Body of pancreas (tissue), 4 donors: ENCODE measurements around the gene PLCB1. TPM values are rescaled to one million over a fixed set of nuclear protein-coding genes. Genes with fewer than 3 reads are reported as not detected.
A peak's percentile ranks its signal among the peaks of the same experiment; 100 is the strongest.

Experiments used
- ATAC-seq: fragments of 150-250 bp; one replicate; pipeline ENCODE4 v1.9.1; 2016
- DNase-seq, 4 donors: peaks; one replicate each; pipeline ENCODE4 v3.0.0-alpha.2; 2019
- H3K27ac ChIP-seq, 4 donors: fragments of 200-600 bp; sonication (generic); 1 replicate in 3 of 4; 2 replicates in 1 of 4; pipeline versions ENCODE4 v1.5.1 to v1.6.1; 2016 to 2019; ENCODE audit warnings: mild to moderate bottlenecking in 1 of 4, mixed read lengths in 1 of 4, moderate library complexity in 1 of 4
- H3K27me3 ChIP-seq, 2 donors: fragments of 200-600 bp; sonication (generic); one replicate each; pipeline ENCODE4 v1.6.0; 2016; ENCODE audit warnings: mild to moderate bottlenecking in 1 of 2
- H3K36me3 ChIP-seq, 2 donors: fragments of 200-600 bp; sonication (generic); replicated peaks in 1 of 2; 2 replicates each; pipeline ENCODE4 v1.5.1; 2016; ENCODE audit warnings: low read depth in 2 of 2; ENCODE audit not compliant: insufficient read depth in 1 of 2
- H3K4me1 ChIP-seq: fragments of 200-600 bp; sonication (generic); one replicate; pipeline ENCODE4 v1.6.0; 2016
- H3K4me3 ChIP-seq, 2 donors: fragments of 200-600 bp; sonication (generic); 1 replicate in 1 of 2; 2 replicates in 1 of 2; pipeline ENCODE4 v1.5.1; 2016 to 2019
- H3K9me3 ChIP-seq, 3 donors: fragments of 200-600 bp; sonication (generic); 1 replicate in 2 of 3; 2 replicates in 1 of 3; pipeline ENCODE4 v1.5.1; 2016
- CTCF ChIP-seq, 7 experiments: fragments of 450-650 bp in 4 of 7; fragments of 200-600 bp in 3 of 7; sonication (generic) in 3 of 7; IDR thresholded peaks; one replicate each; pipeline ENCODE4 v1.5.1; 2016 to 2019; ENCODE audit warnings: antibody characterized with exemption in 7 of 7
- POLR2A ChIP-seq, 3 donors: fragments of 450-650 bp; IDR thresholded peaks; one replicate each; pipeline ENCODE4 v1.6.1; 2016; ENCODE audit warnings: antibody characterized with exemption in 3 of 3, mild to moderate bottlenecking in 2 of 3
- WGBS, 2 donors: methylation state at CpG; one replicate each; pipeline ENCODE4 v1.1.5; 2017; 5-methylcytosine and 5-hydroxymethylcytosine counted together
- intact Hi-C: fragments of 100-400 bp; cut with DNase I; formaldehyde crosslinking; loops from one replicate; pipeline ENCODE4 v1.15.1; 2023
- total RNA-seq, 2 donors: library from RNA; depleted of rRNA; stranded (reverse); fragments of >200 nt; gene quantifications; one replicate each; pipeline ENCODE4 v1.1.0, GENCODE V29; 2016

The PLCB1 gene
- total RNA-seq, 2 donors from 2014 or later, result 32.9 to 46.1 TPM

- Histone ChIP-seq H3K27me3 (no peaks in the 10 kb centered on the region), H3K36me3 (no peaks in the 10 kb centered on the region), H3K27ac (peak overlapping the region in 3 of 4 donors; percentile 2 to 32 (median 22)), H3K4me1 (peaks cover 54% of the 10 kb centered on the region), H3K4me3 (no peak overlapping the region), H3K9me3 (no peaks in the 10 kb centered on the region)
- intact Hi-C loops, result loop anchor here (10.0 kb wide), 2 partner anchors 255 to 335 kb away; partner anchors contain the start of gene PLCB1
- 21 to 22% methylated on average over 7 of the region's 7 CpGs for WGBS, 2 donors
- ATAC-seq (peak; percentile 40), DNase-seq (peak in 1 of 4 donors; percentile 18)
- TF ChIP-seq POLR2A (IDR thresholded peaks at IDR 0.05), result no peak
- peak in 6 of 7 experiments; percentile 39 to 66 (median 56) for TF ChIP-seq CTCF (IDR thresholded peaks at IDR 0.05)
These were observed 257.4 kb downstream of the PLCB1 start for GRCh38 chr20:8389381-8390036.

- Histone ChIP-seq H3K27ac (peak overlapping the region in 2 of 4 donors; percentile 15 to 32), H3K36me3 (no peaks in the 10 kb centered on the region), H3K4me3 (no peak overlapping the region), H3K27me3 (no peaks in the 10 kb centered on the region), H3K9me3 (no peaks in the 10 kb centered on the region), H3K4me1 (peaks cover 50% of the 10 kb centered on the region)
- WGBS, 2 donors, result 49 to 64% methylated on average over 5 of the region's 5 CpGs
- ATAC-seq (no peak), DNase-seq (no peak)
- intact Hi-C loops, result no loop called here
- TF ChIP-seq CTCF (IDR thresholded peaks at IDR 0.05) (no peak), POLR2A (IDR thresholded peaks at IDR 0.05) (no peak)
These were observed 258.0 kb downstream of the PLCB1 start for GRCh38 chr20:8390037-8390433.

- Histone ChIP-seq H3K36me3 (no peaks in the 10 kb centered on the region), H3K4me1 (peaks cover 46% of the 10 kb centered on the region), H3K4me3 (no peak overlapping the region), H3K9me3 (no peaks in the 10 kb centered on the region), H3K27ac (no peak overlapping the region), H3K27me3 (no peaks in the 10 kb centered on the region)
- no peak for TF ChIP-seq POLR2A (IDR thresholded peaks at IDR 0.05)
- TF ChIP-seq CTCF (IDR thresholded peaks at IDR 0.05), result no peak
- ATAC-seq, result no peak
- no peak for DNase-seq
- intact Hi-C loops, result no loop called here
These were observed 258.4 kb downstream of the PLCB1 start for GRCh38 chr20:8390500-8390899.

- intact Hi-C loops, result no loop called here
- WGBS, 2 donors, result 48 to 57% methylated on average over 3 of the region's 3 CpGs
- no peak for DNase-seq
- ATAC-seq, result no peak
- H3K9me3 ChIP-seq, result no peaks in the 10 kb centered on the region
- no peak overlapping the region for H3K4me3 ChIP-seq
- H3K4me1 ChIP-seq, result peaks cover 19% of the 10 kb centered on the region
- H3K27me3 ChIP-seq, result no peaks in the 10 kb centered on the region
- no peak overlapping the region for H3K27ac ChIP-seq
- TF ChIP-seq POLR2A (IDR thresholded peaks at IDR 0.05) (no peak), CTCF (IDR thresholded peaks at IDR 0.05) (no peak)
- no peaks in the 10 kb centered on the region for H3K36me3 ChIP-seq
These were observed 261.3 kb downstream of the PLCB1 start for GRCh38 chr20:8393381-8393780.
